Ovary (tissue), 3 donors: ENCODE data around the gene POLR3H.

Experiments used
- CTCF ChIP-seq, 3 donors: fragments of 450-650 bp in 2 of 3; fragments of 200-600 bp in 1 of 3; IDR thresholded peaks; one replicate each; pipeline versions ENCODE4 v1.5.1 to v1.8.0; 2016 to 2022; ENCODE audit warnings: antibody characterized with exemption in 3 of 3, mild to moderate bottlenecking in 1 of 3
- EP300 ChIP-seq: sonication (generic); formaldehyde crosslinking; IDR thresholded peaks from one replicate; pipeline ENCODE4 v1.6.1; 2017; ENCODE audit warnings: antibody characterized with exemption
- donor health status: DM: no; HTN: no; CAD: no.

GRCh38 chr22:41561788-41562187 lies 17.5 kb upstream of the POLR3H start:
- TF ChIP-seq CTCF (IDR thresholded peaks at IDR 0.05) = no peak
- no peak for TF ChIP-seq EP300
